ENCODE measurements around the gene DNAH8. TPM values are rescaled to one million over a fixed set of nuclear protein-coding genes. Genes with fewer than 3 reads are reported as not detected.

Gene DNAH8
- total and polyA plus RNA-seq, 2 donors (not counting 3 experiments of a cell fraction or from before 2014, with no cell fraction given), result 0.29 to 0.61 TPM

DNA sequence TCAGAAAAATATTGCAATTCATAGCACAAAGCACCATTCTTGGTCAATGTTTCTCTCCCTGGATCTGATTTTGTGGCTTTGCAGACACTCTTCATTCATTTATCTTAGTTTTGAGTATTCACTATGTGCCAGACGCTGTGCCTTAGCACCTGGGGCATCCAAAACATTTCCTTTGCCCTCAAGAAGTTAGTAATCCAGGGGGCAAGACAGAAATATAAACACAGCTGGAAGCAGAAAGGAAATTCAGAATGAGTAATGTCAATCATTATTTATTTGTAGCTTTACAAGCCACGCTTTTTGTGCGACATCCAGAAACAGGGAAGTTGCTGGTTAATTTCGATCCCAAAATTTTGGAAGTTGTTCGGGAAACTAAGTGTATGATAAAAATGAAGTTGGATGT is 71.4 kb downstream of the DNAH8 start:
- peak overlapping the region; percentile 72 for H3K4me2 ChIP-seq (ENCODE audit: insufficient read depth, low read length)
- POLR2A ChIA-PET, result no interaction called here
- no TSS peak for BruUV-seq (replicated peaks)

DNA sequence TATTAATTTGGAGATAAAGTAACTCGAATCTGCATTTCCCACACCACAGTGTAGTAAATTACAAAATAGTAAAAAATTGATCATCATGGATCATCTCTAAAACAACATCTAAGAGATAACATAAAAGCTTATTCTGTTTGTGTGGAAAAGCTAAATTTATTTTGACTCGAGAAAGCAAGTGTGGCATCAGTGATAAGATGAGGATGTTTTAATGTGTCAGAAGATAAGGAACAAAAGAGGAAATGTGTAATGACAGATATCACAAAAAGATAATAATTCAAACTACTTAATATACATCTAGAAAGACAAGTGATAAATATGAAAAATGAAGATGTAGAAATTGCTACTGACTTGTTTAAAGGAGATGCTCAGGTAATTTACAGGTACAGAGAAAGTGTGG is 74.1 kb downstream of the DNAH8 start:
- no peak for FAIRE-seq
- peak; percentile 66 for DNase-seq (ENCODE audit: low read depth, low spot score)
- no peaks in the 10 kb centered on the region for H3K9me3 ChIP-seq (replicated peaks; ENCODE audit: control insufficient read depth, insufficient read depth, low read length)
- no peak overlapping the region for H3K9ac ChIP-seq (replicated peaks; ENCODE audit: extremely low read depth, insufficient read depth, low read length)
- H2AFZ ChIP-seq (ENCODE audit: low read depth, low read length), result no peak overlapping the region
- intact Hi-C loops (cut with micrococcal nuclease), result no loop called here
- H3K4me1 ChIP-seq (ENCODE audit: control insufficient read depth, extremely low read depth, insufficient read depth, low read length), result peaks cover 53% of the 10 kb centered on the region
- no peaks in the 10 kb centered on the region for H3K9me1 ChIP-seq (replicated peaks; ENCODE audit: control insufficient read depth, extremely low read depth, insufficient read depth, low read length)
- TF ChIP-seq FOS (IDR thresholded peaks at IDR 0.05; ENCODE audit: borderline replicate concordance, insufficient read depth, low read length), result peak; percentile 37
- peak; percentile 32 for TF ChIP-seq POLR2A (IDR thresholded peaks at IDR 0.05; ENCODE audit: low read depth, low read length)
- TF ChIP-seq GATA2 (IDR thresholded peaks at IDR 0.05; ENCODE audit: insufficient read depth, insufficient read length, low read depth, low read length), result peak; percentile 90
- TF ChIP-seq CTCF (IDR thresholded peaks at IDR 0.05; ENCODE audit: extremely low read depth in 1 of 2, insufficient read depth in 1 of 2, low read depth in 1 of 2, low read length in 2 of 2), result no peak
- no TSS peak for BruUV-seq (replicated peaks)
- no peaks in the 10 kb centered on the region for H4K20me1 ChIP-seq (replicated peaks; ENCODE audit: control insufficient read depth, extremely low read depth, insufficient read depth, low read length)
- H3K27me3 ChIP-seq (ENCODE audit: control insufficient read depth in 2 of 2, insufficient read depth in 2 of 2, low read length in 2 of 2), result no peaks in the 10 kb centered on the region
- H3K79me2 ChIP-seq (ENCODE audit: control insufficient read depth, insufficient read depth, low read length), result no peaks in the 10 kb centered on the region
- ChIA-PET POLR2A (no interaction called here), CTCF (interaction anchor here (0.9 to 6.5 kb wide), 8 partner anchors 8 to 81 kb away, joined by 3 to 55 read pairs (median 3); no protein-coding TSS in a partner anchor)
- no peaks in the 10 kb centered on the region for H3K36me3 ChIP-seq (ENCODE audit: control insufficient read depth in 2 of 2, extremely low read depth in 1 of 2, insufficient read depth in 2 of 2, low read length in 2 of 2)
- dilution Hi-C loops (cut with MboI; ENCODE audit: extremely low pct_ligation_motif_present, low sequenced_read_pairs), result no loop called here
- H3K4me2 ChIP-seq (ENCODE audit: insufficient read depth, low read length), result peak overlapping the region; percentile 27
- no peak overlapping the region for H3K27ac ChIP-seq (ENCODE audit: insufficient read depth, low read depth, low read length)
- H3K4me3 ChIP-seq (replicated peaks in 1 of 3; ENCODE audit: insufficient read depth in 1 of 3, low read depth in 1 of 3, low read length in 3 of 3), result no peak overlapping the region

More for the DNA sequence above, 71.4 kb downstream of the DNAH8 start:
- no peaks in the 10 kb centered on the region for H3K36me3 ChIP-seq (ENCODE audit: control insufficient read depth in 2 of 2, extremely low read depth in 1 of 2, insufficient read depth in 2 of 2, low read length in 2 of 2)
- peak overlapping the region; percentile 14 for H2AFZ ChIP-seq (ENCODE audit: low read depth, low read length)
- H3K79me2 ChIP-seq (ENCODE audit: control insufficient read depth, insufficient read depth, low read length), result no peaks in the 10 kb centered on the region
- dilution Hi-C loops (cut with MboI; ENCODE audit: extremely low pct_ligation_motif_present, low sequenced_read_pairs), result no loop called here
- H3K9me1 ChIP-seq (replicated peaks; ENCODE audit: control insufficient read depth, extremely low read depth, insufficient read depth, low read length), result no peaks in the 10 kb centered on the region
- no peaks in the 10 kb centered on the region for H3K27me3 ChIP-seq (ENCODE audit: control insufficient read depth in 2 of 2, insufficient read depth in 2 of 2, low read length in 2 of 2)
- H3K4me3 ChIP-seq (replicated peaks in 1 of 3; ENCODE audit: insufficient read depth in 1 of 3, low read depth in 1 of 3, low read length in 3 of 3), result peak overlapping the region in 1 of 3 experiments; percentile 23
- H3K4me1 ChIP-seq (ENCODE audit: control insufficient read depth, extremely low read depth, insufficient read depth, low read length), result peaks cover 50% of the 10 kb centered on the region
- peak; percentile 80 for DNase-seq (ENCODE audit: low read depth, low spot score)
- intact Hi-C loops (cut with micrococcal nuclease), result loop anchor here (1.0 kb wide), 1 partner anchor 15 kb away; no protein-coding TSS in a partner anchor
- H3K9ac ChIP-seq (replicated peaks; ENCODE audit: extremely low read depth, insufficient read depth, low read length), result peak overlapping the region; percentile 24
- no peaks in the 10 kb centered on the region for H3K9me3 ChIP-seq (replicated peaks; ENCODE audit: control insufficient read depth, insufficient read depth, low read length)
- TF ChIP-seq, protein P1, sequence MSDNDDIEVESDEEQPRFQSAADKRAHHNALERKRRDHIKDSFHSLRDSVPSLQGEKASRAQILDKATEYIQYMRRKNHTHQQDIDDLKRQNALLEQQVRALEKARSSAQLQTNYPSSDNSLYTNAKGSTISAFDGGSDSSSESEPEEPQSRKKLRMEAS (IDR thresholded peaks at IDR 0.05; ENCODE audit: insufficient read depth, insufficient read length), result no peak
- peak; percentile 71 for TF ChIP-seq FOS (IDR thresholded peaks at IDR 0.05; ENCODE audit: borderline replicate concordance, insufficient read depth, low read length)
- TF ChIP-seq GATA2 (IDR thresholded peaks at IDR 0.05; ENCODE audit: insufficient read depth, insufficient read length, low read depth, low read length), result peak; percentile 67
- peak; percentile 84 for TF ChIP-seq POLR2AphosphoS5 (IDR thresholded peaks at IDR 0.05; ENCODE audit: insufficient read depth, low read depth, low read length)
- no peak for TF ChIP-seq EZH2 (IDR thresholded peaks at IDR 0.05; ENCODE audit: borderline replicate concordance, low read depth, low read length, severe bottlenecking)
- CTCF ChIA-PET, result interaction anchor here (2.1 to 6.5 kb wide), 2 partner anchors 10 to 14 kb away, joined by 13 to 55 read pairs; no protein-coding TSS in a partner anchor
- H3K27ac ChIP-seq (ENCODE audit: insufficient read depth, low read depth, low read length), result peak overlapping the region; percentile 24
- no peaks in the 10 kb centered on the region for H4K20me1 ChIP-seq (replicated peaks; ENCODE audit: control insufficient read depth, extremely low read depth, insufficient read depth, low read length)
- FAIRE-seq, result peak; percentile 44
